Measurements from ENCODE around the gene GDPD1. TPM values are rescaled to one million over a fixed set of nuclear protein-coding genes. Genes with fewer than 3 reads are reported as not detected.
"Not testable (repeated sequence)": the region's sequence is repeated elsewhere in the genome, so short reads cannot be mapped to it uniquely, and the experiment has no call there.

The GDPD1 gene
- total RNA-seq, 1 donor, result 1.1 TPM

GRCh38 chr17:59221159-59221847 is 992 bp downstream of the GDPD1 start:
- H3K27me3 ChIP-seq (ENCODE audit: insufficient read depth, low read length), result peaks cover 4% of the 10 kb centered on the region
- H3K4me2 ChIP-seq (ENCODE audit: insufficient read depth, low read length), result peak overlapping the region; percentile 98
- no peaks in the 10 kb centered on the region for H3K36me3 ChIP-seq (ENCODE audit: insufficient read depth, low read length)
- DNase-seq (ENCODE audit: insufficient read length, low spot score, missing footprints), result peak; percentile 43
- H4K20me1 ChIP-seq (ENCODE audit: insufficient read depth, low read length), result no peaks in the 10 kb centered on the region
- no peak overlapping the region for H3K27ac ChIP-seq (ENCODE audit: low read depth, low read length)
- peaks cover 6% of the 10 kb centered on the region for H3K4me1 ChIP-seq (ENCODE audit: insufficient read depth, low read length)
- H3K4me3 ChIP-seq (ENCODE audit: insufficient read depth, low read length), result peak overlapping the region; percentile 84
- no peaks in the 10 kb centered on the region for H3K79me2 ChIP-seq (ENCODE audit: insufficient read depth, low read length)
- no peaks in the 10 kb centered on the region for H3K9me3 ChIP-seq (ENCODE audit: low read depth, low read length)
- TF ChIP-seq CTCF (IDR thresholded peaks at IDR 0.05; ENCODE audit: extremely low read depth, low read depth, low read length), result no peak
- peak overlapping the region; percentile 99 for H2AFZ ChIP-seq (ENCODE audit: low read length)

GRCh38 chr17:59223813-59224212 is 3.5 kb downstream of the GDPD1 start:
- Histone ChIP-seq H4K20me1 (ENCODE audit: insufficient read depth, low read length) (no peaks in the 10 kb centered on the region), H3K27me3 (ENCODE audit: insufficient read depth, low read length) (peaks cover 7% of the 10 kb centered on the region), H3K27ac (ENCODE audit: low read depth, low read length) (no peak overlapping the region), H3K36me3 (ENCODE audit: insufficient read depth, low read length) (no peaks in the 10 kb centered on the region), H2AFZ (ENCODE audit: low read length) (no peak overlapping the region), H3K9me3 (ENCODE audit: low read depth, low read length) (no peaks in the 10 kb centered on the region), H3K4me3 (ENCODE audit: insufficient read depth, low read length) (no peak overlapping the region), H3K79me2 (ENCODE audit: insufficient read depth, low read length) (no peaks in the 10 kb centered on the region), H3K4me1 (ENCODE audit: insufficient read depth, low read length) (peaks cover 3% of the 10 kb centered on the region), H3K4me2 (ENCODE audit: insufficient read depth, low read length) (no peak overlapping the region)
- no peak for TF ChIP-seq CTCF (IDR thresholded peaks at IDR 0.05; ENCODE audit: extremely low read depth, low read depth, low read length)
- DNase-seq (ENCODE audit: insufficient read length, low spot score, missing footprints), result no peak

GRCh38 chr17:59228588-59228987 is 8.3 kb downstream of the GDPD1 start:
- H3K9me3 ChIP-seq (ENCODE audit: low read depth, low read length); H4K20me1 ChIP-seq (ENCODE audit: insufficient read depth, low read length); H2AFZ ChIP-seq (ENCODE audit: low read length); DNase-seq (ENCODE audit: insufficient read length, low spot score, missing footprints); H3K79me2 ChIP-seq (ENCODE audit: insufficient read depth, low read length); H3K4me1 ChIP-seq (ENCODE audit: insufficient read depth, low read length); H3K4me2 ChIP-seq (ENCODE audit: insufficient read depth, low read length); H3K36me3 ChIP-seq (ENCODE audit: insufficient read depth, low read length); H3K27me3 ChIP-seq (ENCODE audit: insufficient read depth, low read length); H3K4me3 ChIP-seq (ENCODE audit: insufficient read depth, low read length); H3K27ac ChIP-seq (ENCODE audit: low read depth, low read length): not testable (repeated sequence)

GRCh38 chr17:59230764-59231163 is 10.5 kb downstream of the GDPD1 start:
- Histone ChIP-seq H3K36me3 (ENCODE audit: insufficient read depth, low read length) (no peaks in the 10 kb centered on the region), H3K27me3 (ENCODE audit: insufficient read depth, low read length) (peaks cover 3% of the 10 kb centered on the region), H3K4me2 (ENCODE audit: insufficient read depth, low read length) (no peak overlapping the region), H4K20me1 (ENCODE audit: insufficient read depth, low read length) (no peaks in the 10 kb centered on the region), H3K27ac (ENCODE audit: low read depth, low read length) (no peak overlapping the region), H3K79me2 (ENCODE audit: insufficient read depth, low read length) (no peaks in the 10 kb centered on the region), H3K4me1 (ENCODE audit: insufficient read depth, low read length) (no peaks in the 10 kb centered on the region), H3K4me3 (ENCODE audit: insufficient read depth, low read length) (no peak overlapping the region), H2AFZ (ENCODE audit: low read length) (no peak overlapping the region), H3K9me3 (ENCODE audit: low read depth, low read length) (no peaks in the 10 kb centered on the region)
- DNase-seq (ENCODE audit: insufficient read length, low spot score, missing footprints), result no peak
- TF ChIP-seq CTCF (IDR thresholded peaks at IDR 0.05; ENCODE audit: extremely low read depth, low read depth, low read length), result no peak

Measured in osteoblast (primary cell).